B cell (primary cell): ENCODE measurements around the gene EXOC6B. TPM values are rescaled to one million over a fixed set of nuclear protein-coding genes. Genes with fewer than 3 reads are reported as not detected.

Source experiments
- ATAC-seq: fragments of 200-7000 bp; cut with Tn5 transposase; one replicate; pipeline ENCODE4 v1.10.0; 2021; ENCODE audit warnings: low read depth, mild to moderate bottlenecking, moderate number of reproducible peaks, moderate library complexity
- CTCF ChIA-PET: fragments of 350-600 bp; sonication (Branson Sonifier 250); formaldehyde crosslinking; loops from one replicate; lab custom pipeline; 2021; ENCODE audit warnings: antibody characterized with exemption, inconsistent platforms; lab: Charles Lee
- POLR2A ChIA-PET: fragments of 350-600 bp; sonication (Branson Sonifier 250); formaldehyde crosslinking; loops from one replicate; lab custom pipeline; 2021; ENCODE audit warnings: antibody characterized with exemption; lab: Charles Lee
- DNase-seq: peaks from one replicate; pipeline ENCODE4 v3.0.0; 2013
- H2AFZ ChIP-seq: 2 replicates; pipeline ENCODE4 v1.6.1; 2012; ENCODE audit warnings: mild to moderate bottlenecking, low read depth, low read length; ENCODE audit not compliant: insufficient read depth, poor library complexity, severe bottlenecking
- H3K27ac ChIP-seq, 2 donors: 1 replicate in 1 of 2; 2 replicates in 1 of 2; pipeline ENCODE4 v1.5.1; 2012 to 2013; ENCODE audit warnings: low read length in 2 of 2, mild to moderate bottlenecking in 2 of 2, moderate library complexity in 1 of 2
- H3K27me3 ChIP-seq, 4 experiments: fragments of 200-600 bp in 1 of 4; sonication (generic) in 1 of 4; replicated peaks in 1 of 4; 1 replicate in 2 of 4; 2 replicates in 2 of 4; pipeline versions ENCODE4 v1.6.1 to v1.7.0; 2013 to 2016; ENCODE audit warnings: low read length in 3 of 4, mild to moderate bottlenecking in 2 of 4, mixed read lengths in 1 of 4, moderate library complexity in 1 of 4; ENCODE audit not compliant: insufficient read depth in 4 of 4, control insufficient read depth in 3 of 4; ENCODE audit errors: control extremely low read depth in 1 of 4
- H3K36me3 ChIP-seq, 2 experiments: replicated peaks in 1 of 2; 1 replicate in 1 of 2; 2 replicates in 1 of 2; pipeline versions ENCODE4 v1.6.1 to v1.7.1; 2013; ENCODE audit warnings: low read length in 1 of 2; ENCODE audit not compliant: insufficient read depth in 2 of 2, control insufficient read depth in 1 of 2; ENCODE audit errors: control extremely low read depth in 1 of 2, extremely low read depth in 1 of 2
- H3K4me1 ChIP-seq, 2 donors: fragments of 200-600 bp in 1 of 2; sonication (generic) in 1 of 2; 1 replicate in 1 of 2; 2 replicates in 1 of 2; pipeline versions ENCODE4 v1.5.1 to v1.6.1; 2013 to 2017; ENCODE audit warnings: low read length in 2 of 2; ENCODE audit not compliant: control insufficient read depth in 2 of 2, insufficient read depth in 2 of 2
- H3K4me2 ChIP-seq: replicated peaks from 2 replicates; pipeline ENCODE3; 2012; ENCODE audit warnings: mild to moderate bottlenecking, low read depth, low read length; ENCODE audit not compliant: poor library complexity, severe bottlenecking
- H3K4me3 ChIP-seq, 5 experiments: fragments of 200-600 bp in 1 of 5; sonication (generic) in 1 of 5; 1 replicate in 3 of 5; 2 replicates in 2 of 5; pipeline versions ENCODE4 v1.5.1 to v1.7.0; 2011 to 2016; ENCODE audit warnings: low read length in 4 of 5, mild to moderate bottlenecking in 4 of 5, low read depth in 2 of 5, control low read depth in 1 of 5, moderate library complexity in 1 of 5; ENCODE audit not compliant: insufficient read depth in 1 of 5; ENCODE audit errors: control extremely low read depth in 1 of 5, extremely low read depth in 1 of 5
- H3K79me2 ChIP-seq: fragments of 200-600 bp; sonication (generic); one replicate; pipeline ENCODE4 v1.6.0; 2016; ENCODE audit warnings: low read length; ENCODE audit not compliant: control insufficient read depth, insufficient read depth
- H3K9ac ChIP-seq: fragments of 200-600 bp; sonication (generic); 2 replicates; pipeline ENCODE4 v1.6.1; 2017; ENCODE audit warnings: mild to moderate bottlenecking, low read length, moderate library complexity
- H3K9me3 ChIP-seq, 3 donors: one replicate each; pipeline versions ENCODE4 v1.6.1 to v1.7.1; 2013; ENCODE audit warnings: low read length in 2 of 3; ENCODE audit not compliant: control insufficient read depth in 2 of 3, insufficient read depth in 1 of 3; ENCODE audit errors: control extremely low read depth in 1 of 3
- H4K20me1 ChIP-seq: 2 replicates; pipeline ENCODE4 v1.6.0; 2012; ENCODE audit warnings: mild to moderate bottlenecking, low read length; ENCODE audit not compliant: insufficient read depth, control insufficient read depth, poor library complexity, severe bottlenecking
- H3K27ac Mint-ChIP-seq: one replicate; pipeline ENCODE4 v1.8.0; 2021; ENCODE audit warnings: mixed read lengths
- H3K27me3 Mint-ChIP-seq: one replicate; pipeline ENCODE4 v1.8.0; 2021; ENCODE audit warnings: mixed read lengths
- H3K4me1 Mint-ChIP-seq: one replicate; pipeline ENCODE4 v1.8.0; 2021; ENCODE audit warnings: mixed read lengths
- H3K4me3 Mint-ChIP-seq: one replicate; pipeline ENCODE4 v1.8.0; 2021; ENCODE audit warnings: mixed read lengths
- H3K9me3 Mint-ChIP-seq: one replicate; pipeline ENCODE4 v1.8.0; 2022; ENCODE audit warnings: mixed read lengths; ENCODE audit not compliant: insufficient read depth
- CTCF ChIP-seq: fragments of 200-600 bp; IDR thresholded peaks from one replicate; pipeline ENCODE4 v1.8.0; 2022; ENCODE audit warnings: antibody characterized with exemption, mild to moderate bottlenecking
- EZH2 ChIP-seq: IDR thresholded peaks from 2 replicates; pipeline ENCODE4 v1.6.1; 2012; ENCODE audit warnings: borderline replicate concordance, low read depth, mild to moderate bottlenecking, moderate library complexity, low read length; ENCODE audit not compliant: insufficient read depth, poor library complexity, severe bottlenecking
- WGBS: methylation state at CpG from one replicate; pipeline ENCODE4 v1.1.5; 2013; ENCODE audit warnings: missing lambda C conversion rate; ENCODE audit not compliant: insufficient coverage; 5-methylcytosine and 5-hydroxymethylcytosine counted together
- intact Hi-C: fragments of 100-400 bp; cut with micrococcal nuclease; formaldehyde crosslinking; loops from one replicate; pipeline ENCODE4 v1.10.0; 2022
- polyA plus RNA-seq: library from polyadenylated mRNA; depleted of rRNA; stranded (reverse); fragments of >200 nt; gene quantifications from 2 replicates; pipeline ENCODE4 v1.2.3, GENCODE V29; 2012
- total RNA-seq, 2 donors: library from RNA; stranded (reverse); fragments of 120-200 nt in 1 of 2; gene quantifications; 1 replicate in 1 of 2; 2 replicates in 1 of 2; pipeline versions ENCODE4 v1.2.3 to v1.2.4, GENCODE V29; 2013 to 2022

The EXOC6B gene
- total and polyA plus RNA-seq, 2 donors (not counting 1 experiment from before 2014, with no cell fraction given), result 4.8 to 22.6 TPM

- no peak for DNase-seq
- Histone ChIP-seq H2AFZ (no peak overlapping the region), H3K27me3 (no peaks in the 10 kb centered on the region), H3K9ac (no peak overlapping the region), H3K4me2 (no peak overlapping the region), H3K9me3 (peaks cover 0 to 5% (median 1%) of the 10 kb centered on the region in 3 donors), H3K4me3 (no peak overlapping the region), H3K27ac (no peak overlapping the region), H4K20me1 (no peaks in the 10 kb centered on the region), H3K79me2 (no peaks in the 10 kb centered on the region), H3K4me1 (no peaks in the 10 kb centered on the region), H3K36me3 (no peaks in the 10 kb centered on the region)
- H3K27ac Mint-ChIP-seq, result no peak overlapping the region
- no peaks in the 10 kb centered on the region for H3K9me3 Mint-ChIP-seq
- ChIA-PET CTCF (no interaction called here), POLR2A (no interaction called here)
- H3K4me3 Mint-ChIP-seq, result no peak overlapping the region
- 90% methylated on average over 4 of the region's 5 CpGs for WGBS
- no peak for ATAC-seq
- no peaks in the 10 kb centered on the region for H3K4me1 Mint-ChIP-seq
- H3K27me3 Mint-ChIP-seq, result no peaks in the 10 kb centered on the region
- TF ChIP-seq EZH2 (no peak), CTCF (no peak)
- intact Hi-C loops, result no loop called here
These were observed 458.2 kb downstream of the EXOC6B start for GRCh38 chr2:72367530-72368225.

- Histone ChIP-seq H2AFZ (no peak overlapping the region), H3K79me2 (no peaks in the 10 kb centered on the region), H4K20me1 (no peaks in the 10 kb centered on the region), H3K27me3 (no peaks in the 10 kb centered on the region), H3K4me1 (no peaks in the 10 kb centered on the region), H3K9ac (no peak overlapping the region), H3K27ac (no peak overlapping the region), H3K4me3 (no peak overlapping the region), H3K36me3 (no peaks in the 10 kb centered on the region), H3K4me2 (no peak overlapping the region), H3K9me3 (peaks cover 0 to 5% (median 1%) of the 10 kb centered on the region in 3 donors)
- H3K27ac Mint-ChIP-seq, result no peak overlapping the region
- POLR2A ChIA-PET, result no interaction called here
- no peak for TF ChIP-seq EZH2
- TF ChIP-seq CTCF, result no peak
- H3K9me3 Mint-ChIP-seq, result no peaks in the 10 kb centered on the region
- H3K27me3 Mint-ChIP-seq, result no peaks in the 10 kb centered on the region
- no peak overlapping the region for H3K4me3 Mint-ChIP-seq
- H3K4me1 Mint-ChIP-seq, result no peaks in the 10 kb centered on the region
- intact Hi-C loops, result no loop called here
- CTCF ChIA-PET, result interaction anchor here (1.1 kb wide), 1 partner anchor 216 kb away, joined by 3 read pairs; no protein-coding TSS in a partner anchor
- no peak for DNase-seq
- no peak for ATAC-seq
These were observed 462.4 kb downstream of the EXOC6B start for GRCh38 chr2:72363406-72363805.
